K562 (cell line): ENCODE measurements around the gene GRAMD2A. TPM values are rescaled to one million over a fixed set of nuclear protein-coding genes. Genes with fewer than 3 reads are reported as not detected.

ENCODE experiments used
- ATAC-seq: fragments of 200-7000 bp; cut with Tn5 transposase; 3 replicates; pipeline ENCODE4 v1.9.1; 2020; ENCODE audit warnings: moderate library complexity
- BruUV-seq: library from RNA; stranded (reverse); fragments of 400-500 nt; replicated peaks from 2 replicates; lab custom pipeline; 2021; lab: Mats Ljungman, UMichigan
- CTCF ChIA-PET: fragments of 300-600 bp; formaldehyde crosslinking; extraction: SDS; loops from one replicate; lab custom pipeline; 2021; ENCODE audit warnings: low intra/inter-chr PET ratio; lab: Yijun Ruan, JAX
- POLR2A ChIA-PET: fragments of 300-600, 350-650 bp; sonication (Branson Sonifier 250); formaldehyde crosslinking; extraction: SDS; loops from one replicate; lab custom pipeline; 2021; ENCODE audit warnings: antibody characterized with exemption, inconsistent platforms; lab: Yijun Ruan, JAX
- DNase-seq, 4 experiments: peaks; one replicate each; pipeline versions ENCODE4 v3.0.0 to v3.0.0-alpha.2; 2011 to 2018; ENCODE audit warnings: low spot score in 3 of 4, mixed read lengths in 3 of 4; ENCODE audit errors: extremely low read depth in 1 of 4
- FAIRE-seq: peaks from 2 replicates; lab custom pipeline; 2011; peaks lifted over from hg19 to GRCh38; lab: Jason Lieb, UNC
- H2AFZ ChIP-seq: 2 replicates; pipeline ENCODE4 v1.6.0; 2011; ENCODE audit warnings: low read depth, low read length, control low read depth, inconsistent platforms
- H3K27ac ChIP-seq: fragments of 200-600 bp; 3 replicates; pipeline ENCODE4 v1.8.0; 2011; ENCODE audit warnings: low read depth, mild to moderate bottlenecking, control low read depth, inconsistent platforms, low read length, moderate library complexity, mixed read lengths; ENCODE audit errors: extremely low read depth
- H3K27me3 ChIP-seq, 2 experiments: fragments of 300-600 bp in 1 of 2; 2 replicates in 1 of 2; 3 replicates in 1 of 2; pipeline versions ENCODE4 v1.6.0 to v1.8.0; 2011; ENCODE audit warnings: inconsistent platforms in 2 of 2, low read length in 2 of 2, mild to moderate bottlenecking in 1 of 2, mixed read lengths in 1 of 2, moderate library complexity in 1 of 2; ENCODE audit not compliant: control insufficient read depth in 2 of 2, insufficient read depth in 2 of 2
- H3K36me3 ChIP-seq: fragments of 300-600 bp; 3 replicates; pipeline ENCODE4 v1.8.0; 2011; ENCODE audit warnings: mild to moderate bottlenecking, low read length, inconsistent platforms; ENCODE audit not compliant: control insufficient read depth, insufficient read depth
- H3K4me1 ChIP-seq, 2 experiments: fragments of 200-600 bp in 1 of 2; replicated peaks in 1 of 2; 2 replicates in 1 of 2; 3 replicates in 1 of 2; pipeline versions ENCODE4 v1.5.1 to v1.8.0; 2011; ENCODE audit warnings: inconsistent platforms in 2 of 2, low read length in 2 of 2, mild to moderate bottlenecking in 1 of 2, mixed read lengths in 1 of 2, moderate library complexity in 1 of 2; ENCODE audit not compliant: control insufficient read depth in 2 of 2, insufficient read depth in 2 of 2
- H3K4me2 ChIP-seq: 2 replicates; pipeline ENCODE4 v1.6.1; 2011; ENCODE audit warnings: low read length, control low read depth, inconsistent platforms, mixed read lengths; ENCODE audit not compliant: insufficient read depth
- H3K4me3 ChIP-seq: fragments of 200-600 bp; sonication (generic), shearing (Covaris generic); 2 replicates; pipeline ENCODE4 v1.5.1; 2016; ENCODE audit warnings: control low read depth, inconsistent platforms
- H3K79me2 ChIP-seq: fragments of 200-600 bp; 3 replicates; pipeline ENCODE4 v1.8.0; 2011; ENCODE audit warnings: low read length, inconsistent platforms; ENCODE audit not compliant: control insufficient read depth, insufficient read depth
- H3K9ac ChIP-seq, 2 experiments: 2 replicates each; pipeline versions ENCODE4 v1.6.0 to v1.6.1; 2011; ENCODE audit warnings: low read depth in 2 of 2, low read length in 2 of 2, control low read depth in 1 of 2, inconsistent platforms in 1 of 2, mild to moderate bottlenecking in 1 of 2, mixed read lengths in 1 of 2; ENCODE audit not compliant: insufficient read depth in 1 of 2
- H3K9me1 ChIP-seq: one replicate; pipeline ENCODE4 v1.6.0; 2011; ENCODE audit warnings: inconsistent platforms, mild to moderate bottlenecking, low read length, moderate library complexity; ENCODE audit not compliant: control insufficient read depth, insufficient read depth
- H3K9me3 ChIP-seq: replicated peaks from 2 replicates; pipeline ENCODE4 v1.5.1; 2011; ENCODE audit warnings: low read depth, low read length, inconsistent platforms; ENCODE audit not compliant: control insufficient read depth, insufficient read depth
- H4K20me1 ChIP-seq: replicated peaks from 2 replicates; pipeline ENCODE4 v1.6.1; 2011; ENCODE audit warnings: low read length, inconsistent platforms, mixed read lengths; ENCODE audit not compliant: control insufficient read depth, insufficient read depth
- ASH1L ChIP-seq: fragments of 450-650 bp; IDR thresholded peaks from 2 replicates; pipeline ENCODE4 v1.6.1; 2018; ENCODE audit warnings: borderline replicate concordance, mild to moderate bottlenecking, low read depth; ENCODE audit not compliant: partially characterized antibody
- ATF3 ChIP-seq, 2 experiments: fragments of 450-650 bp in 1 of 2; sonication (generic) in 1 of 2; formaldehyde crosslinking in 1 of 2; IDR thresholded peaks in 1 of 2; conservative IDR thresholded peaks in 1 of 2; 2 replicates each; pipeline versions ENCODE4 v1.6.1 to v1.8.1; 2016 to 2023; ENCODE audit warnings: mild to moderate bottlenecking in 2 of 2, moderate library complexity in 2 of 2, inconsistent platforms in 1 of 2, missing genetic modification reagents in 1 of 2
- BDP1 ChIP-seq: IDR thresholded peaks from 3 replicates; pipeline ENCODE4 v1.6.1; 2011; ENCODE audit not compliant: insufficient read length, insufficient read depth
- CEBPB ChIP-seq: fragments of 450-650 bp; IDR thresholded peaks from 2 replicates; pipeline ENCODE4 v1.6.1; 2016; ENCODE audit warnings: missing genetic modification characterization, missing compliant biosample characterization
- FOXA1 ChIP-seq: fragments of 450-650 bp; IDR thresholded peaks from 2 replicates; pipeline ENCODE4 v1.6.1; 2016; ENCODE audit warnings: mild to moderate bottlenecking, borderline replicate concordance
- MBD1 ChIP-seq: fragments of 250-450 bp; sonication (Bioruptor Pico); IDR thresholded peaks from 2 replicates; pipeline ENCODE4 v1.8.0; 2022; ENCODE audit warnings: inconsistent platforms
- MTA2 ChIP-seq: fragments of 450-650 bp; IDR thresholded peaks from 2 replicates; pipeline ENCODE4 v1.6.1; 2016; ENCODE audit warnings: low read depth
- MTA3 ChIP-seq: fragments of 450-650 bp; formaldehyde crosslinking; IDR thresholded peaks from 2 replicates; pipeline ENCODE4 v1.6.1; 2017; ENCODE audit warnings: mild to moderate bottlenecking, borderline replicate concordance
- POLR2AphosphoS5 ChIP-seq: IDR thresholded peaks from 2 replicates; pipeline ENCODE4 v1.6.1; 2011; ENCODE audit warnings: mild to moderate bottlenecking, low read depth, low read length, moderate library complexity; ENCODE audit not compliant: control insufficient read depth, insufficient read depth
- RHOXF2B ChIP-seq: fragments of 250-450 bp; sonication (Bioruptor Pico); conservative IDR thresholded peaks from 2 replicates; pipeline ENCODE4 v1.5.1; 2021
- RUNX1 ChIP-seq: sonication (generic); IDR thresholded peaks from 2 replicates; pipeline ENCODE4 v1.6.1; 2016; ENCODE audit warnings: antibody characterized with exemption, low read depth
- SETDB1 ChIP-seq: IDR thresholded peaks from one replicate; pipeline ENCODE4 v1.6.1; 2012; ENCODE audit warnings: low read length, control low read depth, inconsistent platforms
- SIRT6 ChIP-seq: IDR thresholded peaks from one replicate; pipeline ENCODE4 v1.6.1; 2012; ENCODE audit warnings: low read depth, mild to moderate bottlenecking, control low read depth, inconsistent platforms, low read length, moderate library complexity
- YBX1 ChIP-seq: fragments of 450-650 bp; IDR thresholded peaks from 2 replicates; pipeline ENCODE4 v1.7.1; 2016; ENCODE audit warnings: mild to moderate bottlenecking
- ZNF140 ChIP-seq: fragments of 250-450 bp; sonication (Bioruptor Pico); IDR thresholded peaks from 2 replicates; pipeline ENCODE4 v1.8.0; 2021; ENCODE audit warnings: moderate library complexity, mild to moderate bottlenecking, inconsistent platforms
- ZNF217 ChIP-seq: sonication (generic); formaldehyde crosslinking; IDR thresholded peaks from 2 replicates; pipeline ENCODE4 v1.8.0; 2022; ENCODE audit warnings: mild to moderate bottlenecking, missing genetic modification reagents
- ZNF655 ChIP-seq: fragments of 250-450 bp; sonication (Bioruptor Pico); IDR thresholded peaks from 2 replicates; pipeline ENCODE4 v1.5.0; 2021
- WGBS: fragments of 100-300 bp; shearing (Covaris generic); methylation state at CpG from one replicate; pipeline ENCODE4 v1.1.6; 2016; ENCODE audit warnings: low coverage, mixed read lengths; ENCODE audit not compliant: insufficient coverage; ENCODE audit errors: missing lambda C conversion rate; 5-methylcytosine and 5-hydroxymethylcytosine counted together
- in situ Hi-C: fragments of 300-500 bp; cut with MboI; formaldehyde crosslinking; loops from 4 replicates; pipeline ENCODE4 v1.15.0; 2018; ENCODE audit warnings: inconsistent platforms, mixed read lengths
- intact Hi-C: fragments of 100-400 bp; cut with micrococcal nuclease; formaldehyde crosslinking; loops from 2 replicates; pipeline ENCODE4 v1.14.2; 2022
- polyA plus RNA-seq, 8 experiments: library from polyadenylated mRNA; depleted of rRNA in 4 of 8; stranded (reverse) in 5 of 8; unstranded in 3 of 8; fragments of >200 nt; fragmentation: Nextera tagmentation in 2 of 8; fragmentation: Illumina TruSeq in 1 of 8; extraction: Ambion mirVana in 2 of 8; extraction: Trizol in 1 of 8; gene quantifications; 2 replicates each; pipeline versions ENCODE4 v1.2.1 to v1.2.3, GENCODE V29; 2011 to 2014; ENCODE audit warnings: inconsistent platforms in 1 of 8, missing spikeins in 1 of 8
- total RNA-seq, 7 experiments: library from RNA; depleted of rRNA in 6 of 7; stranded (reverse); fragments of >200 nt in 6 of 7; fragmentation: Illumina TruSeq in 2 of 7; extraction: Trizol in 2 of 7; gene quantifications; 2 replicates each; pipeline versions ENCODE4 v1.2.1 to v1.2.3, GENCODE V29; 2011 to 2021; ENCODE audit warnings: low replicate concordance in 1 of 7
- TF ChIP-seq, protein P1 (sequence below): fragments of 450-650 bp; formaldehyde crosslinking; IDR thresholded peaks from 2 replicates; pipeline ENCODE4 v1.4.0; 2022; ENCODE audit warnings: missing genetic modification characterization

GRAMD2A gene
- total and polyA plus RNA-seq, 9 of the 15 experiments (the other 6 are each of a cell fraction or from before 2014, with no cell fraction given), result 0.08 to 0.22 TPM; not detected in 7

DNA sequence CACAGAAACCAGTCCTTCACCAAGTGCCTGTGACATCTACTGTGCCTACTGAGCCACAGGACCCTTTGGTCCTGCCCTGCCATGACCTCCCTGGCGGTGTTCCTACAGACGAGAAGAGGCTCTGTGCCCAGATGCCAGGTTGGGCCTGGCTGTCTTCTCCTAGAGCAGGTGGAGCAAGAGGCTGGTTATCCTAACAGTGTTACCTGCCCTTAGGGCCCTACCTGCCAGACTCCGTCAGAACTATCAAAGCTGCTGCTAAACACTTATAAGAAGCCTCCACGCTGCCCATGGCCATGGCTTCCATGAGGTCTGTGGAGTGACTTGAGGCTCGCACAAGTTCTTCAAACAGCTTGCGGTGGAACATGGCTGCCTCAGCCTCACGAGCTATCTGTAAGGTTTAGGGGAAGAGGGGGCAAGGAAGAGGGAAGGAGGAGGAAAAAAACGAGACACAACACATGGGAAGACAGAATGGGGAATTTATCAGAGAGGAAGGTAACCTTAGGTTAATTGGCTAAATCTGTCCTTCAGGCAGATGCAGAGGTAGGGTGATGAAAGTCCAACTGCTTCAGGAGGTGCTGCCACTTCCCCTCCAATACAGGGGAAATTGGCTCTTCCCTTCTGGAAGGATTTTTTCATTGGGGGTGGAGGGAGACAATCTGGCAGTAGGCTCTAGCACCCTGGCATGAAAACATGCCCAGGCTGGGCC, 5.4 kb upstream of the GRAMD2A start:
- peaks cover 3% of the 10 kb centered on the region for H3K9me1 ChIP-seq
- H3K9me3 ChIP-seq, result no peaks in the 10 kb centered on the region
- no peak overlapping the region for H3K27ac ChIP-seq
- no peak overlapping the region for H3K4me3 ChIP-seq
- BruUV-seq, result no TSS peak
- H3K4me2 ChIP-seq, result no peak overlapping the region
- no peaks in the 10 kb centered on the region; the same call in 2 of the 3 replicates for H3K79me2 ChIP-seq
- DNase-seq (no peak), FAIRE-seq (no peak), ATAC-seq (no peak)
- no peaks in the 10 kb centered on the region for H3K27me3 ChIP-seq
- peaks cover 100% of the 10 kb centered on the region for H3K36me3 ChIP-seq
- intact Hi-C loops (no loop called here), in situ Hi-C loops (no loop called here)
- ChIA-PET POLR2A (interaction anchor here (0.6 kb wide), 1 partner anchor 9 kb away, joined by 3 read pairs; no protein-coding TSS in a partner anchor), CTCF (no interaction called here)
- H3K9ac ChIP-seq, result no peak overlapping the region
- H4K20me1 ChIP-seq, result peaks cover 23% of the 10 kb centered on the region
- H2AFZ ChIP-seq, result no peak overlapping the region
- H3K4me1 ChIP-seq, result peaks cover 0 to 3% of the 10 kb centered on the region in 2 experiments; a peak in 1 of 5 replicates
- 85% methylated on average over 7 of the region's 8 CpGs for WGBS
- TF ChIP-seq POLR2AphosphoS5 (no peak), ZNF655 (CRISPR knock-in tag) (no peak), RUNX1 (no peak), MBD1 (CRISPR knock-in tag) (no peak), ZNF140 (CRISPR knock-in tag) (no peak), MTA3 (no peak), BDP1 (no peak), RHOXF2B (CRISPR knock-in tag) (no peak), FOXA1 (no peak), ASH1L (no peak), CEBPB (tag) (no peak), YBX1 (no peak), MTA2 (no peak), SIRT6 (no peak), SETDB1 (no peak), ZNF217 (CRISPR knock-in tag) (no peak), ATF3 (IDR thresholded peaks at IDR 0.05) (no peak), ATF3 (CRISPR knock-in tag; conservative IDR thresholded peaks at IDR 0.05) (no peak)
- TF ChIP-seq, protein P1, sequence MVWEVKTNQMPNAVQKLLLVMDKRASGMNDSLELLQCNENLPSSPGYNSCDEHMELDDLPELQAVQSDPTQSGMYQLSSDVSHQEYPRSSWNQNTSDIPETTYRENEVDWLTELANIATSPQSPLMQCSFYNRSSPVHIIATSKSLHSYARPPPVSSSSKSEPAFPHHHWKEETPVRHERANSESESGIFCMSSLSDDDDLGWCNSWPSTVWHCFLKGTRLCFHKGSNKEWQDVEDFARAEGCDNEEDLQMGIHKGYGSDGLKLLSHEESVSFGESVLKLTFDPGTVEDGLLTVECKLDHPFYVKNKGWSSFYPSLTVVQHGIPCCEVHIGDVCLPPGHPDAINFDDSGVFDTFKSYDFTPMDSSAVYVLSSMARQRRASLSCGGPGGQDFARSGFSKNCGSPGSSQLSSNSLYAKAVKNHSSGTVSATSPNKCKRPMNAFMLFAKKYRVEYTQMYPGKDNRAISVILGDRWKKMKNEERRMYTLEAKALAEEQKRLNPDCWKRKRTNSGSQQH, result no peak
